ENCODE data around the gene AP2A2.
A peak's percentile ranks its signal among the peaks of the same experiment; 100 is the strongest.

Gene AP2A2

GRCh38 chr11:921921-922678, 3.6 kb upstream of the AP2A2 start:
- no peak for DNase-seq (ENCODE audit: low read depth)
- H3K4me3 ChIP-seq (ENCODE audit: low read depth, low read length), result no peak overlapping the region

- H3K4me3 ChIP-seq (ENCODE audit: low read depth, low read length), result no peak overlapping the region
- DNase-seq (ENCODE audit: low read depth), result no peak
Measured at GRCh38 chr11:923691-924405, 1.8 kb upstream of the AP2A2 start.

GRCh38 chr11:924406-925157, 1.1 kb upstream of the AP2A2 start:
- DNase-seq (ENCODE audit: low read depth), result no peak
- no peak overlapping the region for H3K4me3 ChIP-seq (ENCODE audit: low read depth, low read length)

GRCh38 chr11:925158-925495, 543 bp upstream of the AP2A2 start:
- no peak for DNase-seq (ENCODE audit: low read depth)
- peak overlapping the region; percentile 42 for H3K4me3 ChIP-seq (ENCODE audit: low read depth, low read length)

GRCh38 chr11:926341-926916, 759 bp downstream of the AP2A2 start:
- no peak for DNase-seq (ENCODE audit: low read depth)
- H3K4me3 ChIP-seq (ENCODE audit: low read depth, low read length), result peak overlapping the region; percentile 83

GRCh38 chr11:927871-928270, 2.2 kb downstream of the AP2A2 start:
- no peak overlapping the region for H3K4me3 ChIP-seq (ENCODE audit: low read depth, low read length)
- no peak for DNase-seq (ENCODE audit: low read depth)

- DNase-seq (ENCODE audit: low read depth), result no peak
- H3K4me3 ChIP-seq (ENCODE audit: low read depth, low read length), result no peak overlapping the region
Measured at GRCh38 chr11:928786-929185, 3.1 kb downstream of the AP2A2 start.

- H3K4me3 ChIP-seq (ENCODE audit: low read depth, low read length), result no peak overlapping the region
- DNase-seq (ENCODE audit: low read depth), result no peak
Measured at GRCh38 chr11:929405-929804, 3.7 kb downstream of the AP2A2 start.

- DNase-seq (ENCODE audit: low read depth), result no peak
- no peak overlapping the region for H3K4me3 ChIP-seq (ENCODE audit: low read depth, low read length)
Measured at GRCh38 chr11:931385-931784, 5.7 kb downstream of the AP2A2 start.

GRCh38 chr11:932435-932834, 6.8 kb downstream of the AP2A2 start:
- DNase-seq (ENCODE audit: low read depth), result no peak
- H3K4me3 ChIP-seq (ENCODE audit: low read depth, low read length), result no peak overlapping the region

- H3K4me3 ChIP-seq (ENCODE audit: low read depth, low read length), result no peak overlapping the region
- DNase-seq (ENCODE audit: low read depth), result no peak
Measured at GRCh38 chr11:933142-933851, 7.6 kb downstream of the AP2A2 start.

- no peak overlapping the region for H3K4me3 ChIP-seq (ENCODE audit: low read depth, low read length)
- no peak for DNase-seq (ENCODE audit: low read depth)
Measured at GRCh38 chr11:933936-934335, 8.3 kb downstream of the AP2A2 start.

- no peak for DNase-seq (ENCODE audit: low read depth)
- H3K4me3 ChIP-seq (ENCODE audit: low read depth, low read length), result no peak overlapping the region
Measured at GRCh38 chr11:934527-934926, 8.9 kb downstream of the AP2A2 start.

- DNase-seq (ENCODE audit: low read depth), result no peak
- no peak overlapping the region for H3K4me3 ChIP-seq (ENCODE audit: low read depth, low read length)
Measured at GRCh38 chr11:936199-936598, 10.5 kb downstream of the AP2A2 start.

- no peak overlapping the region for H3K4me3 ChIP-seq (ENCODE audit: low read depth, low read length)
- DNase-seq (ENCODE audit: low read depth), result no peak
Measured at GRCh38 chr11:937841-938261, 12.2 kb downstream of the AP2A2 start.

GRCh38 chr11:940496-941135, 14.9 kb downstream of the AP2A2 start:
- DNase-seq (ENCODE audit: low read depth), result no peak
- H3K4me3 ChIP-seq (ENCODE audit: low read depth, low read length), result no peak overlapping the region

GRCh38 chr11:942823-943222, 17.2 kb downstream of the AP2A2 start:
- no peak for DNase-seq (ENCODE audit: low read depth)
- no peak overlapping the region for H3K4me3 ChIP-seq (ENCODE audit: low read depth, low read length)

GRCh38 chr11:944711-945470, 19.2 kb downstream of the AP2A2 start:
- no peak for DNase-seq (ENCODE audit: low read depth)
- H3K4me3 ChIP-seq (ENCODE audit: low read depth, low read length), result no peak overlapping the region

All from skeletal muscle cell (primary cell).